B cell (primary cell): Measurements from ENCODE around the gene KCNJ12. TPM values are rescaled to one million over a fixed set of nuclear protein-coding genes. Genes with fewer than 3 reads are reported as not detected.

Source experiments
- ATAC-seq: fragments of 200-7000 bp; cut with Tn5 transposase; one replicate; pipeline ENCODE4 v1.10.0; 2021; ENCODE audit warnings: low read depth, mild to moderate bottlenecking, moderate number of reproducible peaks, moderate library complexity
- CTCF ChIA-PET: fragments of 350-600 bp; sonication (Branson Sonifier 250); formaldehyde crosslinking; loops from one replicate; lab custom pipeline; 2021; ENCODE audit warnings: antibody characterized with exemption, inconsistent platforms; lab: Charles Lee
- POLR2A ChIA-PET: fragments of 350-600 bp; sonication (Branson Sonifier 250); formaldehyde crosslinking; loops from one replicate; lab custom pipeline; 2021; ENCODE audit warnings: antibody characterized with exemption; lab: Charles Lee
- DNase-seq: peaks from one replicate; pipeline ENCODE4 v3.0.0; 2013
- H2AFZ ChIP-seq: 2 replicates; pipeline ENCODE4 v1.6.1; 2012; ENCODE audit warnings: mild to moderate bottlenecking, low read depth, low read length; ENCODE audit not compliant: insufficient read depth, poor library complexity, severe bottlenecking
- H3K27ac ChIP-seq, 2 donors: 1 replicate in 1 of 2; 2 replicates in 1 of 2; pipeline ENCODE4 v1.5.1; 2012 to 2013; ENCODE audit warnings: low read length in 2 of 2, mild to moderate bottlenecking in 2 of 2, moderate library complexity in 1 of 2
- H3K27me3 ChIP-seq, 4 experiments: fragments of 200-600 bp in 1 of 4; sonication (generic) in 1 of 4; replicated peaks in 1 of 4; 1 replicate in 2 of 4; 2 replicates in 2 of 4; pipeline versions ENCODE4 v1.6.1 to v1.7.0; 2013 to 2016; ENCODE audit warnings: low read length in 3 of 4, mild to moderate bottlenecking in 2 of 4, mixed read lengths in 1 of 4, moderate library complexity in 1 of 4; ENCODE audit not compliant: insufficient read depth in 4 of 4, control insufficient read depth in 3 of 4; ENCODE audit errors: control extremely low read depth in 1 of 4
- H3K36me3 ChIP-seq, 2 experiments: replicated peaks in 1 of 2; 1 replicate in 1 of 2; 2 replicates in 1 of 2; pipeline versions ENCODE4 v1.6.1 to v1.7.1; 2013; ENCODE audit warnings: low read length in 1 of 2; ENCODE audit not compliant: insufficient read depth in 2 of 2, control insufficient read depth in 1 of 2; ENCODE audit errors: control extremely low read depth in 1 of 2, extremely low read depth in 1 of 2
- H3K4me1 ChIP-seq, 2 donors: fragments of 200-600 bp in 1 of 2; sonication (generic) in 1 of 2; 1 replicate in 1 of 2; 2 replicates in 1 of 2; pipeline versions ENCODE4 v1.5.1 to v1.6.1; 2013 to 2017; ENCODE audit warnings: low read length in 2 of 2; ENCODE audit not compliant: control insufficient read depth in 2 of 2, insufficient read depth in 2 of 2
- H3K4me2 ChIP-seq: replicated peaks from 2 replicates; pipeline ENCODE3; 2012; ENCODE audit warnings: mild to moderate bottlenecking, low read depth, low read length; ENCODE audit not compliant: poor library complexity, severe bottlenecking
- H3K4me3 ChIP-seq, 5 experiments: fragments of 200-600 bp in 1 of 5; sonication (generic) in 1 of 5; 1 replicate in 3 of 5; 2 replicates in 2 of 5; pipeline versions ENCODE4 v1.5.1 to v1.7.0; 2011 to 2016; ENCODE audit warnings: low read length in 4 of 5, mild to moderate bottlenecking in 4 of 5, low read depth in 2 of 5, control low read depth in 1 of 5, moderate library complexity in 1 of 5; ENCODE audit not compliant: insufficient read depth in 1 of 5; ENCODE audit errors: control extremely low read depth in 1 of 5, extremely low read depth in 1 of 5
- H3K79me2 ChIP-seq: fragments of 200-600 bp; sonication (generic); one replicate; pipeline ENCODE4 v1.6.0; 2016; ENCODE audit warnings: low read length; ENCODE audit not compliant: control insufficient read depth, insufficient read depth
- H3K9ac ChIP-seq: fragments of 200-600 bp; sonication (generic); 2 replicates; pipeline ENCODE4 v1.6.1; 2017; ENCODE audit warnings: mild to moderate bottlenecking, low read length, moderate library complexity
- H3K9me3 ChIP-seq, 3 donors: one replicate each; pipeline versions ENCODE4 v1.6.1 to v1.7.1; 2013; ENCODE audit warnings: low read length in 2 of 3; ENCODE audit not compliant: control insufficient read depth in 2 of 3, insufficient read depth in 1 of 3; ENCODE audit errors: control extremely low read depth in 1 of 3
- H4K20me1 ChIP-seq: 2 replicates; pipeline ENCODE4 v1.6.0; 2012; ENCODE audit warnings: mild to moderate bottlenecking, low read length; ENCODE audit not compliant: insufficient read depth, control insufficient read depth, poor library complexity, severe bottlenecking
- H3K27ac Mint-ChIP-seq: one replicate; pipeline ENCODE4 v1.8.0; 2021; ENCODE audit warnings: mixed read lengths
- H3K27me3 Mint-ChIP-seq: one replicate; pipeline ENCODE4 v1.8.0; 2021; ENCODE audit warnings: mixed read lengths
- H3K4me1 Mint-ChIP-seq: one replicate; pipeline ENCODE4 v1.8.0; 2021; ENCODE audit warnings: mixed read lengths
- H3K4me3 Mint-ChIP-seq: one replicate; pipeline ENCODE4 v1.8.0; 2021; ENCODE audit warnings: mixed read lengths
- H3K9me3 Mint-ChIP-seq: one replicate; pipeline ENCODE4 v1.8.0; 2022; ENCODE audit warnings: mixed read lengths; ENCODE audit not compliant: insufficient read depth
- CTCF ChIP-seq: fragments of 200-600 bp; IDR thresholded peaks from one replicate; pipeline ENCODE4 v1.8.0; 2022; ENCODE audit warnings: antibody characterized with exemption, mild to moderate bottlenecking
- EZH2 ChIP-seq: IDR thresholded peaks from 2 replicates; pipeline ENCODE4 v1.6.1; 2012; ENCODE audit warnings: borderline replicate concordance, low read depth, mild to moderate bottlenecking, moderate library complexity, low read length; ENCODE audit not compliant: insufficient read depth, poor library complexity, severe bottlenecking
- WGBS: methylation state at CpG from one replicate; pipeline ENCODE4 v1.1.5; 2013; ENCODE audit warnings: missing lambda C conversion rate; ENCODE audit not compliant: insufficient coverage; 5-methylcytosine and 5-hydroxymethylcytosine counted together
- intact Hi-C: fragments of 100-400 bp; cut with micrococcal nuclease; formaldehyde crosslinking; loops from one replicate; pipeline ENCODE4 v1.10.0; 2022
- polyA plus RNA-seq: library from polyadenylated mRNA; depleted of rRNA; stranded (reverse); fragments of >200 nt; gene quantifications from 2 replicates; pipeline ENCODE4 v1.2.3, GENCODE V29; 2012
- total RNA-seq, 2 donors: library from RNA; stranded (reverse); fragments of 120-200 nt in 1 of 2; gene quantifications; 1 replicate in 1 of 2; 2 replicates in 1 of 2; pipeline versions ENCODE4 v1.2.3 to v1.2.4, GENCODE V29; 2013 to 2022

KCNJ12 gene
- total and polyA plus RNA-seq, 2 donors (not counting 1 experiment from before 2014, with no cell fraction given) = not detected

GRCh38 chr17:21464611-21465021, 88.5 kb downstream of the KCNJ12 start:
- H3K27me3 ChIP-seq = peaks cover 0 to 21% (median 2%) of the 10 kb centered on the region in 4 experiments
- no peak overlapping the region for H3K9ac ChIP-seq
- CTCF ChIA-PET = no interaction called here
- DNase-seq = no peak
- no peaks in the 10 kb centered on the region for H3K36me3 ChIP-seq
- H2AFZ ChIP-seq = no peak overlapping the region
- no peak overlapping the region for H3K4me2 ChIP-seq
- Mint-ChIP-seq H3K9me3 (no peaks in the 10 kb centered on the region), H3K27me3 (peaks cover 29% of the 10 kb centered on the region), H3K4me1 (peaks cover 13% of the 10 kb centered on the region), H3K27ac (no peak overlapping the region), H3K4me3 (no peak overlapping the region)
- no peak for TF ChIP-seq EZH2
- no peak for TF ChIP-seq CTCF
- H3K4me3 ChIP-seq = no peak overlapping the region
- intact Hi-C loops = no loop called here
- POLR2A ChIA-PET = no interaction called here
- H3K27ac ChIP-seq = no peak overlapping the region
- no peak for ATAC-seq
- H3K9me3 ChIP-seq = peaks cover 0 to 1% (median 0%) of the 10 kb centered on the region in 3 donors
- H3K79me2 ChIP-seq = no peaks in the 10 kb centered on the region
- 88% methylated on average over 11 of the region's 12 CpGs for WGBS
- H4K20me1 ChIP-seq = no peaks in the 10 kb centered on the region
- H3K4me1 ChIP-seq = peaks cover 13 to 15% of the 10 kb centered on the region in 2 donors

GRCh38 chr17:21466550-21466949, 90.4 kb downstream of the KCNJ12 start:
- H2AFZ ChIP-seq = no peak overlapping the region
- no peaks in the 10 kb centered on the region for H4K20me1 ChIP-seq
- no peaks in the 10 kb centered on the region for H3K36me3 ChIP-seq
- H3K79me2 ChIP-seq = no peaks in the 10 kb centered on the region
- Mint-ChIP-seq H3K27ac (no peak overlapping the region), H3K9me3 (no peaks in the 10 kb centered on the region), H3K4me3 (no peak overlapping the region), H3K27me3 (peaks cover 30% of the 10 kb centered on the region), H3K4me1 (peaks cover 13% of the 10 kb centered on the region)
- intact Hi-C loops = no loop called here
- DNase-seq = no peak
- peaks cover 13 to 15% of the 10 kb centered on the region in 2 donors for H3K4me1 ChIP-seq
- ChIA-PET CTCF (no interaction called here), POLR2A (no interaction called here)
- peaks cover 0 to 1% (median 0%) of the 10 kb centered on the region in 3 donors for H3K9me3 ChIP-seq
- TF ChIP-seq EZH2 (no peak), CTCF (no peak)
- H3K4me3 ChIP-seq = no peak overlapping the region
- peaks cover 0 to 21% (median 2%) of the 10 kb centered on the region in 4 experiments for H3K27me3 ChIP-seq
- H3K4me2 ChIP-seq = no peak overlapping the region
- H3K9ac ChIP-seq = no peak overlapping the region
- no peak for ATAC-seq
- no peak overlapping the region for H3K27ac ChIP-seq
- 95% methylated on average over 8 of the region's 11 CpGs for WGBS
